NCI-H526 (cell line): ENCODE measurements around the gene CDK15.
"Not testable (repeated sequence)": the region's sequence is repeated elsewhere in the genome, so short reads cannot be mapped to it uniquely, and the experiment has no call there.

Experiments used
- DNase-seq, 2 experiments: peaks; one replicate each; lab custom pipeline; 2025; lab: John Stamatoyannopoulos, UW

The CDK15 gene

GRCh38 chr2:201790291-201790690, 16.0 kb upstream of the CDK15 start:
- DNase-seq, result no peak

- no peak for DNase-seq
Measured at GRCh38 chr2:201790989-201791388, 15.3 kb upstream of the CDK15 start.

- DNase-seq, result no peak
Measured at GRCh38 chr2:201793631-201794030, 12.7 kb upstream of the CDK15 start.

GRCh38 chr2:201794294-201794693, 12.0 kb upstream of the CDK15 start:
- no peak for DNase-seq

- peak; percentile 3 to 55 for DNase-seq
Measured at GRCh38 chr2:201795607-201796477, 10.5 kb upstream of the CDK15 start.

- no peak for DNase-seq
Measured at GRCh38 chr2:201796478-201796865, 9.9 kb upstream of the CDK15 start.

GRCh38 chr2:201797175-201797840, 9.0 kb upstream of the CDK15 start:
- no peak for DNase-seq

GRCh38 chr2:201798252-201798913, 8.0 kb upstream of the CDK15 start:
- DNase-seq, result no peak

GRCh38 chr2:201798914-201799285, 7.4 kb upstream of the CDK15 start:
- DNase-seq, result not testable (repeated sequence)

- DNase-seq, result no peak
Measured at GRCh38 chr2:201807452-201807999, 1.2 kb downstream of the CDK15 start.

GRCh38 chr2:201808027-201808426, 1.7 kb downstream of the CDK15 start:
- no peak for DNase-seq

- no peak for DNase-seq
Measured at GRCh38 chr2:201809633-201810032, 3.3 kb downstream of the CDK15 start.

GRCh38 chr2:201810604-201811003, 4.3 kb downstream of the CDK15 start:
- DNase-seq, result not testable (repeated sequence)

GRCh38 chr2:201813996-201814760, 7.8 kb downstream of the CDK15 start:
- no peak for DNase-seq

- DNase-seq, result no peak
Measured at GRCh38 chr2:201816657-201817575, 10.6 kb downstream of the CDK15 start.

- no peak for DNase-seq
Measured at GRCh38 chr2:201820383-201821007, 14.2 kb downstream of the CDK15 start.

- no peak for DNase-seq
Measured at GRCh38 chr2:201821080-201821479, 14.7 kb downstream of the CDK15 start.

- DNase-seq, result no peak
Measured at GRCh38 chr2:201824212-201824611, 17.9 kb downstream of the CDK15 start.

GRCh38 chr2:201827621-201828020, 21.3 kb downstream of the CDK15 start:
- no peak for DNase-seq

- DNase-seq, result no peak
Measured at GRCh38 chr2:201828220-201828619, 21.9 kb downstream of the CDK15 start.
